GM18505 (cell line): Measurements from ENCODE around the gene TMEM91.

Source experiments
- ATAC-seq: cut with Tn5 transposase; IDR thresholded peaks from one replicate; pipeline ENCODE4 v1.9.1; 2021; ENCODE audit not compliant: unreplicated experiment
- POLR2A ChIP-seq: IDR thresholded peaks from 4 replicates; pipeline ENCODE4 v1.6.1; 2011; ENCODE audit warnings: borderline replicate concordance; ENCODE audit not compliant: insufficient read depth, insufficient read length; ENCODE audit errors: extremely low read depth

Gene TMEM91

GRCh38 chr19:41376241-41376997 lies at the start of gene TMEM91:
Gene TMEM91, plus strand, starts transcription at chr19:41376533. Its CDS starts 1,777 bp downstream, at chr19:41378310.
- no peak for TF ChIP-seq POLR2A
- no peak for ATAC-seq

- peak; percentile 1 for ATAC-seq
- no peak for TF ChIP-seq POLR2A
These were observed 49.2 kb upstream of the TMEM91 start for GRCh38 chr19:41327076-41327575.

- peak; percentile 50 for ATAC-seq
- TF ChIP-seq POLR2A, result no peak
These were observed 48.7 kb upstream of the TMEM91 start for GRCh38 chr19:41327576-41328156.

GRCh38 chr19:41328157-41328841 lies 48.0 kb upstream of the TMEM91 start:
- ATAC-seq, result no peak
- no peak for TF ChIP-seq POLR2A

GRCh38 chr19:41328842-41329225 lies 47.5 kb upstream of the TMEM91 start:
- TF ChIP-seq POLR2A, result no peak

GRCh38 chr19:41330481-41330880 lies 45.9 kb upstream of the TMEM91 start:
- ATAC-seq, result no peak
- TF ChIP-seq POLR2A, result no peak

More at GRCh38 chr19:41328842-41329225, 47.5 kb upstream of the TMEM91 start:
- no peak for ATAC-seq

GRCh38 chr19:41330946-41331678 lies 45.2 kb upstream of the TMEM91 start:
- ATAC-seq, result no peak
- no peak for TF ChIP-seq POLR2A

GRCh38 chr19:41332000-41332399 lies 44.3 kb upstream of the TMEM91 start:
- ATAC-seq, result no peak
- TF ChIP-seq POLR2A, result no peak

GRCh38 chr19:41332468-41332867 lies 43.9 kb upstream of the TMEM91 start:
- ATAC-seq, result no peak
- no peak for TF ChIP-seq POLR2A

- ATAC-seq, result no peak
- no peak for TF ChIP-seq POLR2A
These were observed 41.5 kb upstream of the TMEM91 start for GRCh38 chr19:41334793-41335192.

GRCh38 chr19:41335467-41335866 lies 40.9 kb upstream of the TMEM91 start:
- no peak for TF ChIP-seq POLR2A
- no peak for ATAC-seq

GRCh38 chr19:41339936-41340335 lies 36.4 kb upstream of the TMEM91 start:
- no peak for TF ChIP-seq POLR2A
- ATAC-seq, result no peak
